A549 (cell line): ENCODE results near the gene CCND1.

Source experiments
- CEBPB ChIP-seq, 2 experiments: fragments of >200 bp in 1 of 2; sonication (Bioruptor Twin) in 1 of 2; formaldehyde crosslinking in 1 of 2; IDR thresholded peaks; 2 replicates each; pipeline ENCODE4 v1.6.1; 2012 to 2016
- CTCF ChIP-seq: fragments of >200 bp; sonication (Bioruptor Twin); formaldehyde crosslinking; IDR thresholded peaks from 3 replicates; pipeline ENCODE4 v1.5.1; 2016
- EHF ChIP-seq: fragments of 250-450 bp; sonication (Bioruptor Pico); IDR thresholded peaks from 2 replicates; pipeline ENCODE4 v1.5.0; 2020; ENCODE audit warnings: mild to moderate bottlenecking
- HDAC2 ChIP-seq: fragments of 200-600 bp; sonication (generic); IDR thresholded peaks from 2 replicates; pipeline ENCODE4 v1.6.1; 2016

- TF ChIP-seq CTCF (no peak), CEBPB (IDR thresholded peaks at IDR 0.05) (no peak), EHF (no peak), HDAC2 (no peak)
Observed at GRCh38 chr11:69637941-69638871, 2.8 kb upstream of the CCND1 start.
